ENCODE data around the gene HS3ST4.

GRCh38 chr16:26016989-26017388 is 325.2 kb downstream of the HS3ST4 start:
- TF ChIP-seq SAP30 (IDR thresholded peaks at IDR 0.05; ENCODE audit: insufficient read depth, insufficient replicate concordance, low read length) (no peak), CTCF (IDR thresholded peaks at IDR 0.05; ENCODE audit: control extremely low read depth in 1 of 3, insufficient read depth in 1 of 3, low read depth in 1 of 3, low read length in 3 of 3) (no peak), POLR2A (IDR thresholded peaks at IDR 0.05; ENCODE audit: control extremely low read depth in 1 of 2, low read depth in 2 of 2, low read length in 2 of 2) (no peak), EZH2 (IDR thresholded peaks at IDR 0.05; ENCODE audit: low read depth, low read length, severe bottlenecking) (no peak), CREB1 (IDR thresholded peaks at IDR 0.05) (no peak)
